Measurements from ENCODE around the gene TMPRSS9.
"Not testable (repeated sequence)": the region's sequence is repeated elsewhere in the genome, so short reads cannot be mapped to it uniquely, and the experiment has no call there.

TMPRSS9 gene

DNA sequence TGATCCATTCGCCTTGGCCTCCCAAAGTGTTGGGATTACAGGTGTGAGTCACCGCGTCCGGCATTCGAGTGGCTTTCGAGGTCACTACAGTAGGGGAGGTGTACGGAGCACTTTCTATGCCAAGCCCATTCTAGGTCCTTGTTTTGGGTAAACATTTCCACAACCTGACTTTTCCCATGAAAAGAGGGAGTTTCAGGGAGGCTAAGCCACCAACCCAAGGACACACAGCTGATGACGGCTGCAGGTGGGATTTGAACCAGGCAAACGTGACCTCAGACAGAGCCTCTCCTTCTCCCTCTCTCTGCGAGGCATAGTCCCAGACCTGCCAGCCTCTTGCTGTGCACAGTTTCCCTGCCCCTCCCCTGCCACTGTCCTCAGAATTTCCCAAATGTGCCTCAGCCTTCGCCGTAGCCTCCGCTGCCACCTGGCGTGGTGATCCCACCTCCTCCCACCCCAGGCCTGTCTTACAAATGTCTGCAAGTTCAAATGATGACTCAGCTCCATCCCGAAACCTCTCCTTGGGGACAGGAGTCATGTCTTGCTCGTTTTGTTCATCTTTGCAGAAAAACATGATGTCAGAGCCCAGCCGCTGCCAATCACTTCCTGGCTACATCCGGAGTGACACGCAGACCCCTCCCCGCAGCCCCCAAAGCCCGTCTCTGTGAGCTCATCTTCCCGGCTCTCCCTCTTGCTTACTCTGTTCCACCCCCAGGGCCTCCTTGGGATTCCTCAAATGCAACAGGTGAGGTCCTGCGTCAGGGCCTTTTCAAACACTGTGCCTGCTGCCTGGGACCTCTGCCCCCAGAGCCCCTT is 109.2 kb downstream of the TMPRSS9 start:
- FAIRE-seq (peak; percentile 80), DNase-seq (ENCODE audit: extremely low spot score, insufficient read length, low read depth) (no peak)

DNA sequence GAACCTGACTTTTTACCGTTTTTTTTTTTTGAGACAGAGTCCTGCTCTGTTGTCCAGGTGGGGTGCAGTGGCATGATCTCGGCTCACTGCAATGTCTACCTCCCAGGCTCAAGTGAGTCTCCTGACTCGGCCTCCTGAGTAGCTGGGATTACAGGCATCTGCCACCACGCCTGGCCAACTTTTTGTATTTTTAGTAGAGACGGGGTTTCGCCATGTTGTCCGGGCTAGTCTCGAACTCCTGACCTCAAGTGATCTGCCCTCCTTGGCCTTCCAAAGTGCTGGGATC is 109.8 kb downstream of the TMPRSS9 start:
- DNase-seq (ENCODE audit: extremely low spot score, insufficient read length, low read depth); FAIRE-seq: not testable (repeated sequence)

DNA sequence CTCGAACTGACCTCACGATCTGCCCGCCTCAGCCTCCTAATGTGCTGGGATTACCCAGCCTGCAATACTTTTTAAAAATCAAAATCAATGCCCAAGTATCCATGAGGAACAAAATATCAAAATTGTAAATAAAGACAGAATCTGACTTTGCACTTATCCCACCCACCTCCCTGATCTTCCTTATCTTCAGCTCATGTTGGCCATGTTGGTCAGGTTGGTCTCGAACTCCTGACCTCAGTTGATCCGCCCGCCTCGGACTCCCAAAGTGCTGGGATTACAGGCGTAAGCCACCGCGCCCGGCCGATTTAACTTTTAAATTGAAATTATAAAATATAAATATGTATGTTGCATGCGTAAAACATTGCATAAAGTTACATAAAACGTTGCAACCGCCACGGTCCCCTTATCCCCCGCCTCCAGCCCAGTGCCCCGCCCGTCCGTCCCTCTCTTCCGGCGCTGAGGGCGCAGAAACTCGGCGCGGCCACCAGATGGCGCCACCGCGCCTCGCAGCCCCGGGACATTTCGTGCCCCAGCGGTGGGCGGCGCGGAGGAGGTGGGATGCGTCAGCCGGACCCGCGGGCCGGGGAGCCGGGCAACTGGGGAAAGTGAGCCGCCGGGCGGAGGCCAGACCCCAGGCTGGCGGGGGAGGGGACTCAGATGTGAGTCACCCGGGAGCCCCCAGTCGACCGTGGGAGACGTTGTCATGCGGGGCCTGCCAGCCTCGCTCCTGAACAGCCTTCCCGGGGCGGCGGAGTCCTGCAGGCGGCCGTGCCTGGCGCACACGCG is 114.4 kb downstream of the TMPRSS9 start:
- FAIRE-seq, result peak; percentile 84
- DNase-seq (ENCODE audit: extremely low spot score, insufficient read length, low read depth), result no peak

DNA sequence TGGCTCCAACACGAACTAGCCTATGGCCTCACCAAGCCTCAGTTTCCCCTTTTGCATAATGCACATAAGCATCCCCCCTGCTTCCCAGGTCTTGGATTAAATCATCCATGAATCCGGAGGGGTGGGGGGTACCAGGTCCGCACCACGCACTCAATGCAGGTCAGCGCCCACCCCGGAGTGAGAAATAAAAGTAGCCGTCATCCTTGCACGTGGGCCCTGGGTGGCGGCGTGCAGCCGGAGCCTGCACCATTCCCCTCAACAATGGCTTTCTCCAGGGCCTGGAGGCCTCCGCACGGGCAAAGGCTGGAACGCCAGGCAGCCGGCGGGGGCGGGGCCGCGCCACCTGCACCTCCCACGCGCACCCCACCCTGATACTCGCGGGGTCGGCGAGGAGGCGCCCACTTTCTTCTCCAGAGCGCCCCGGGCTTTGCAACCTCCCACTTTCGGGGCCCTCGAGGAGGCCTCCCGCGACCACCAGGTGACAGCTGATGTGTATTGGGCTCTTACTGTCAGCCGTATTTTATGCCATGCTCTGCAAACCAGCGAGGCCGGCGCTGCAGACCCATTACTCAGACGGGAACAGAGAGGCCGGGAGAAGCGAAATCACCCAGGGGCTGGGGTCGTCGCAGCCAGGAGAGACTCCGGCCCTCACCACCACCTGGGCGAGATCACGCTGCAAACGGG is 115.1 kb downstream of the TMPRSS9 start:
- peak; percentile 70 for FAIRE-seq
- no peak for DNase-seq (ENCODE audit: extremely low spot score, insufficient read length, low read depth)
